Uterus (tissue), 4 donors: ENCODE results near the gene TMEM183A. TPM values are rescaled to one million over a fixed set of nuclear protein-coding genes. Genes with fewer than 3 reads are reported as not detected.

Experiments
- DNase-seq, 2 donors: peaks; one replicate each; pipeline ENCODE4 v3.0.0-alpha.2; 2019 to 2020
- H3K27ac ChIP-seq, 2 donors: fragments of 200-600 bp; sonication (generic); 1 replicate in 1 of 2; 2 replicates in 1 of 2; pipeline ENCODE4 v1.5.1; 2016 to 2018
- H3K27me3 ChIP-seq, 2 donors: fragments of 200-600 bp; sonication (generic); one replicate each; pipeline ENCODE4 v1.5.1; 2018 to 2019; ENCODE audit warnings: control low read depth in 1 of 2
- H3K36me3 ChIP-seq, 2 donors: fragments of 200-600 bp; sonication (generic); one replicate each; pipeline ENCODE4 v1.5.1; 2019; ENCODE audit warnings: control low read depth in 1 of 2
- H3K4me1 ChIP-seq, 2 donors: fragments of 200-600 bp; sonication (generic); one replicate each; pipeline ENCODE4 v1.5.1; 2018 to 2019; ENCODE audit warnings: control low read depth in 1 of 2
- H3K4me3 ChIP-seq, 2 donors: fragments of 200-600 bp; sonication (generic); 1 replicate in 1 of 2; 2 replicates in 1 of 2; pipeline ENCODE4 v1.5.1; 2018 to 2019; ENCODE audit warnings: mild to moderate bottlenecking in 1 of 2
- H3K9me3 ChIP-seq, 2 donors: fragments of 200-600 bp; sonication (generic); one replicate each; pipeline ENCODE4 v1.5.1; 2019; ENCODE audit warnings: control low read depth in 1 of 2
- CTCF ChIP-seq, 4 experiments: fragments of 200-600 bp in 2 of 4; fragments of 450-650 bp in 2 of 4; sonication (generic) in 2 of 4; IDR thresholded peaks; one replicate each; pipeline ENCODE4 v1.5.1; 2016 to 2019; ENCODE audit warnings: antibody characterized with exemption in 4 of 4, mild to moderate bottlenecking in 2 of 4, moderate library complexity in 1 of 4
- POLR2A ChIP-seq, 2 donors: fragments of 450-650 bp; IDR thresholded peaks; one replicate each; pipeline ENCODE4 v1.6.1; 2016; ENCODE audit warnings: antibody characterized with exemption in 2 of 2, mild to moderate bottlenecking in 1 of 2, moderate library complexity in 1 of 2
- intact Hi-C: fragments of 100-400 bp; cut with DNase I; formaldehyde crosslinking; loops from one replicate; pipeline ENCODE4 v1.15.1; 2023; ENCODE audit warnings: low total_unique reads
- total RNA-seq, 4 donors: library from RNA; depleted of rRNA in 3 of 4; stranded (reverse); fragments of >200 nt in 3 of 4; gene quantifications; one replicate each; pipeline versions ENCODE4 v1.1.0 to v1.2.4, GENCODE V29; 2014 to 2023
- donor health status: DM: yes; HTN: yes; CAD: no.

TMEM183A gene
- total RNA-seq, 4 donors from 2014 or later = 25.9 to 109 (median 68.1) TPM

DNA sequence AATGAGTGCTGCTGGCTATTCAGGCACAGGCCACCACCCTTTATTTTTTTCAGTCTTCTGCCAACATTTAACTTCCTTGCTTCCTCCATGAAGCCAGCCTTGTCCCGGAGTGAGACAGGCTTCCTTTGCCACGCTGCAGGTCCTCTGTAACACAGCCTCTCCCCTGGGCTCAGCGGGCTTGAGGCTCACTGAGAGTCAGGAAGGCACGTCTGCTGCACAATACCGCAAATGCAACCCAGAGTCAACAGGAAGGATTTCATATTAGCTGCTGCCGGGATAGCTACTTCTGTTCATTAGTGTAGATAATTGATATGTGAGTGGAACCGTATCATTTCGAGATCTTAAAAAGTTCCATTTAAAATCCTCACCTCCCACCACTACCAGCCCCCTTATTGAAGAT lies 56.1 kb downstream of the TMEM183A start:
- no peak for DNase-seq
- Histone ChIP-seq H3K36me3 (no peaks in the 10 kb centered on the region), H3K4me1 (no peaks in the 10 kb centered on the region), H3K9me3 (no peaks in the 10 kb centered on the region), H3K27ac (no peak overlapping the region), H3K4me3 (no peak overlapping the region), H3K27me3 (no peaks in the 10 kb centered on the region)
- intact Hi-C loops = no loop called here
- TF ChIP-seq POLR2A (IDR thresholded peaks at IDR 0.05) = no peak
- no peak for TF ChIP-seq CTCF (IDR thresholded peaks at IDR 0.05)

DNA sequence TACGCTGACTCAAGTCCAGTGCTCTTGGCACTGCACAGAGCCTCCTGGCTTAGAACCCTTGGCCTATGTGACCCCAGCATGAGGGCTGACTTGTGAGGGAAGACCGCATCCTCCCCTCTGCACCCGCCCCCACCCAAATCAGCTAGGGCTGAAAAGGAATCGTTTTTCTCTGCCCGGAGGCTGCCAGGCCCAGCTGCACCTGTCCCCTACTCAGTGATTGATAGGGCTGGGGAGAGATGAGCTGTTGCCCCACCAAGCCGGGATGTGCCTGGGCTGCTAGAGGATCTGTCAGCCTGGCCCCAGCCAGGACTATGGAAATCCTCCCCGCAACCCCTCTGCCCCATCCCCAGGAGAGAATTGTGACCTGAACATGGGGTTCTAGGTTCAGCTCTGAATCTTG lies 58.0 kb downstream of the TMEM183A start:
- Histone ChIP-seq H3K27me3 (no peaks in the 10 kb centered on the region), H3K36me3 (no peaks in the 10 kb centered on the region), H3K9me3 (no peaks in the 10 kb centered on the region), H3K27ac (no peak overlapping the region), H3K4me1 (peaks cover 0 to 6% of the 10 kb centered on the region in 2 donors), H3K4me3 (no peak overlapping the region)
- TF ChIP-seq POLR2A (IDR thresholded peaks at IDR 0.05) (no peak), CTCF (IDR thresholded peaks at IDR 0.05) (no peak)
- DNase-seq = no peak
- intact Hi-C loops = no loop called here

DNA sequence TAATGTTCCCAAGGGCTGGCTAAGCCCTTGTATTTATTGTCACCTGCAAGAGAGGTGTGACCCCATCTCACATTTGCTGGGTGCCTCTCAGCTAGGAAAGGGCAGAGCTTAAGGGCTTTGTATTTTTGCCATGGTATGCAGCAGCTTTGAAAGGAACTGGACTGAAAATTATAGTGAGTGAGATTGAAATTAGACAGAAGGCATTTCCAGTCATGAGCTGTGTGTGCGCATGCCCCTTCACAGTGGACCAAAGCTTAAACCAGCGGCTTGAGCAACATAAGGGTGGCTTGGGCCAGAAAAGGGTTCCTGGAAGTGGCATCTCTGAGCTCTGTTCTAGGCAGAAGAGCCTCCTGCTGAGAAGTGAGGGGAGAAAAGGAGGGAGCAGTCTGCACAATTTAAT lies 58.8 kb downstream of the TMEM183A start:
- TF ChIP-seq POLR2A (IDR thresholded peaks at IDR 0.05) = no peak
- no peak for TF ChIP-seq CTCF (IDR thresholded peaks at IDR 0.05)
- H3K27ac ChIP-seq = no peak overlapping the region
- no peaks in the 10 kb centered on the region for H3K9me3 ChIP-seq
- no peaks in the 10 kb centered on the region for H3K27me3 ChIP-seq
- intact Hi-C loops = no loop called here
- no peak overlapping the region for H3K4me3 ChIP-seq
- peaks cover 0 to 6% of the 10 kb centered on the region in 2 donors for H3K4me1 ChIP-seq
- no peaks in the 10 kb centered on the region for H3K36me3 ChIP-seq
- DNase-seq = no peak

DNA sequence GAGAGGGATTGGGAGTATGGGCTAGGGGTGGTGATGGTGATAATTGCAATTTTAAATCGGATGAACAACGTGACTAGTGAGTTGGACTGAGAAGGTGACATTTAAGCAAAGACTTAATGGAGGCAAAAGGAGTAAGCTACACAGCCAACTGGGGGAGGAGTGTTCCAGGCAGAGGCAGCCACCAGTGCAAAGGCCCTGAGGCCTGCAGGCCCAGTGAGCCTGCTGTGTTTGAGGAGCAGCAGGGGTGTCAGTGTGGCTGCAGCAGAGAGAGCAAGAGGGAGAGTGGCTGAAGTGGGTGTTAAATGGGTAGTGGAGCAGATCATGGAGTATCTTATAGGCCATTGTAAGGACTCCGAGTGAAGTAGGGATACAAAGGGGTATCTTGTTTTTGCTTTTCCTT lies 59.8 kb downstream of the TMEM183A start:
- no peak overlapping the region for H3K4me3 ChIP-seq
- H3K9me3 ChIP-seq = no peaks in the 10 kb centered on the region
- H3K27me3 ChIP-seq = no peaks in the 10 kb centered on the region
- H3K27ac ChIP-seq = no peak overlapping the region
- TF ChIP-seq POLR2A (IDR thresholded peaks at IDR 0.05) (no peak), CTCF (IDR thresholded peaks at IDR 0.05) (no peak)
- peaks cover 0 to 6% of the 10 kb centered on the region in 2 donors for H3K4me1 ChIP-seq
- intact Hi-C loops = no loop called here
- DNase-seq = no peak
- H3K36me3 ChIP-seq = no peaks in the 10 kb centered on the region

- H3K4me1 ChIP-seq = peaks cover 0 to 6% of the 10 kb centered on the region in 2 donors
- DNase-seq = peak in 1 of 2 donors; percentile 56
- no peaks in the 10 kb centered on the region for H3K9me3 ChIP-seq
- no peaks in the 10 kb centered on the region for H3K27me3 ChIP-seq
- intact Hi-C loops = no loop called here
- H3K27ac ChIP-seq = peak overlapping the region; percentile 75 to 85
- H3K4me3 ChIP-seq = no peak overlapping the region
- no peaks in the 10 kb centered on the region for H3K36me3 ChIP-seq
- no peak for TF ChIP-seq CTCF (IDR thresholded peaks at IDR 0.05)
- TF ChIP-seq POLR2A (IDR thresholded peaks at IDR 0.05) = no peak
Observed at GRCh38 chr1:203069030-203069747, 62.0 kb downstream of the TMEM183A start.
